Stimulated activated CD4-positive, alpha-beta T cell treated with anti-CD3 and anti-CD28 coated beads, Interleukin-1b, Interleukin-23, amount 100 ng/mL, for 4 hours (primary cell): Measurements from ENCODE around the gene IQSEC1.

Experiments used
- DNase-seq, 2 donors: peaks; one replicate each; pipeline ENCODE4 v3.0.0-alpha.2; 2020; ENCODE audit warnings: low read depth in 2 of 2

IQSEC1 gene

GRCh38 chr3:12954180-12954579 is 119.0 kb downstream of the IQSEC1 start:
- no peak for DNase-seq

- no peak for DNase-seq
Observed at GRCh38 chr3:12953201-12953995, 119.8 kb downstream of the IQSEC1 start.

GRCh38 chr3:12952343-12953200 is 120.7 kb downstream of the IQSEC1 start:
- DNase-seq, result no peak

- peak; percentile 9 to 17 for DNase-seq
Observed at GRCh38 chr3:12948891-12949711, 124.1 kb downstream of the IQSEC1 start.

- DNase-seq, result no peak
Observed at GRCh38 chr3:12948371-12948770, 124.9 kb downstream of the IQSEC1 start.

- no peak for DNase-seq
Observed at GRCh38 chr3:12947504-12948369, 125.5 kb downstream of the IQSEC1 start.

GRCh38 chr3:12946649-12947316 is 126.4 kb downstream of the IQSEC1 start:
- no peak for DNase-seq

- DNase-seq, result no peak
Observed at GRCh38 chr3:12946251-12946648, 127.0 kb downstream of the IQSEC1 start.

- no peak for DNase-seq
Observed at GRCh38 chr3:12944849-12945248, 128.4 kb downstream of the IQSEC1 start.

GRCh38 chr3:12944413-12944812 is 128.8 kb downstream of the IQSEC1 start:
- DNase-seq, result no peak

GRCh38 chr3:12943124-12944021 is 129.9 kb downstream of the IQSEC1 start:
- no peak for DNase-seq

GRCh38 chr3:12941495-12942023 is 131.7 kb downstream of the IQSEC1 start:
- DNase-seq, result no peak

GRCh38 chr3:12940854-12941253 is 132.4 kb downstream of the IQSEC1 start:
- DNase-seq, result no peak

- no peak for DNase-seq
Observed at GRCh38 chr3:12939137-12939536, 134.1 kb downstream of the IQSEC1 start.

GRCh38 chr3:12938258-12938711 is 134.9 kb downstream of the IQSEC1 start:
- no peak for DNase-seq

- no peak for DNase-seq
Observed at GRCh38 chr3:12935861-12936830, 137.1 kb downstream of the IQSEC1 start.

GRCh38 chr3:12935023-12935860 is 138.0 kb downstream of the IQSEC1 start:
- no peak for DNase-seq
